Measurements from ENCODE around the gene PPL.

The PPL gene

GRCh38 chr16:4888428-4889135 is 48.4 kb downstream of the PPL start:
- DNase-seq (ENCODE audit: low read depth): no peak

GRCh38 chr16:4886151-4886550 is 50.8 kb downstream of the PPL start:
- DNase-seq (ENCODE audit: low read depth): no peak

GRCh38 chr16:4884972-4885874 is 51.7 kb downstream of the PPL start:
- no peak for DNase-seq (ENCODE audit: low read depth)

GRCh38 chr16:4884209-4884608 is 52.7 kb downstream of the PPL start:
- no peak for DNase-seq (ENCODE audit: low read depth)

GRCh38 chr16:4883501-4883900 is 53.4 kb downstream of the PPL start:
- no peak for DNase-seq (ENCODE audit: low read depth)

DNA sequence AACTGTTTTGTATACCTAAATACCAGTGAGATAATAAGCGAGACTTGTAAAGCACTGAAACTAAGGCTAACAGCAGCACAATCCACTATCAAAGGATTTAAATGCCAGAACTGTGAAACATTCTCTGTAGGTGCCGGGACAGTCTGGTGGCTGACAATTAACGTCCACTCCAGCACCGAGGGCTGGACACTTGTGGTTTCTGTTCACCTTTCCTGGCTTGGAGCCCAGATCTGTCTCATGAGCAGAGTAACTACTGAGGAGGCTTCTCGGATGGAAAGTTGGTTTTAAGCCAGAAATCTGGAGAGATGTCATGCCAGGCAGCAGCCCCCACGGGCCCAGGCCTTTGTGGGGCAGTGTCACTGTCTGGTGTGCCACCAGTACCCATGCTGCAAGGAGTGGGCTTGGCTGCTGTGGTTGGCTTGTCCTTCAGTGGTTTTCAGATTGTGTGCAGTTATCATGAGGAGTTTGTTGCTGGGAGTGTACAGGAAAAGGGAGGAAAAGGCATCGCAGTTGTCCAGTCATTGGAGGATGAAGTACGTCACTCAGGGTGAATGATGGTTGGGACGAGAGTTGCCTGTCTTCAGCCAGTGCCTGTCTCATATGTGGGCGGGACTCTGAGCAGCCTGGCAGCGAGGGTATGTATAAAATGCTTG is 54.2 kb downstream of the PPL start:
- DNase-seq (ENCODE audit: low read depth): peak; percentile 66

GRCh38 chr16:4882000-4882632 is 54.8 kb downstream of the PPL start:
- no peak for DNase-seq (ENCODE audit: low read depth)

- no peak for DNase-seq (ENCODE audit: low read depth)
Observed at GRCh38 chr16:4880006-4880580, 56.9 kb downstream of the PPL start.

- DNase-seq (ENCODE audit: low read depth): peak; percentile 28
Observed at GRCh38 chr16:4879049-4879448, 57.9 kb downstream of the PPL start.

DNA sequence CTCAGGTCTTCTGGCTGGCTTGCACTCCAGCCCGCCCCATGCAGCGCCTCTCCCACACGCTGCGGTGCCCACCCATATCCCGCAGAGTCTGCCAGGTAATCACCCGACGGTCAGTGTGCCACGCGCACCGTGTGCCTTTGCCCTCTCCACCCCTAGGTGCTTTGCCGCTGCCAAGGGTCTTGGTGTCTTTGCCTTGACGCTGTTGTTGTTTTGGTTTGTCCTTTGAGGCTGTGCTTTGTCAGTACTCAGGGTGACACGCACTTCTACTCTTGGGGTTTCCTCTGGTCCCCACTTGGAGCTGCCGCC is 59.6 kb downstream of the PPL start:
- no peak for DNase-seq (ENCODE audit: low read depth)

- DNase-seq (ENCODE audit: low read depth): no peak
Observed at GRCh38 chr16:4876646-4877379, 60.1 kb downstream of the PPL start.

GRCh38 chr16:4874666-4875065 is 62.3 kb downstream of the PPL start:
- no peak for DNase-seq (ENCODE audit: low read depth)

DNA sequence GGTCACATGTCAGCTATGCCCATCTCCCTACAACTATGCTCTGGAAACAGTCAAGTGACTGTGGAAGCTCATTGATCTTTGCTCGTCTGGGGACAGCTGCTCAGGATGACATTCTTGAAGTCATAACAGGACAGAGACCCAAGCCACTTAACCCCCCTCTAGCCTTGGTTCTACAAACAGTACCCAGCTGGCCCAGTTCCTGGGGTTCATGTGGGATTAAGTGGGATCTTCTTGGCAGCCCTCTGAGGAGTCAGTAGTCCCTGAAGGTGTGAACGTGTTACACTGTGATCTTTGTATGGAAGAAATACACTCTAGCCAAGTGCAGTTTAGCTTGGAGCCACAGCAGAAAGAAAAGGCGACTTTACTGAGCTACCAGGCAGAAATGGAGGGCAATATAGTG is 63.9 kb downstream of the PPL start:
- no peak for DNase-seq (ENCODE audit: low read depth)

- no peak for DNase-seq (ENCODE audit: low read depth)
Observed at GRCh38 chr16:4871071-4871470, 65.9 kb downstream of the PPL start.

- DNase-seq (ENCODE audit: low read depth): no peak
Observed at GRCh38 chr16:4870138-4870671, 66.7 kb downstream of the PPL start.

- no peak for DNase-seq (ENCODE audit: low read depth)
Observed at GRCh38 chr16:4869147-4869805, 67.7 kb downstream of the PPL start.

GRCh38 chr16:4868535-4868934 is 68.4 kb downstream of the PPL start:
- DNase-seq (ENCODE audit: low read depth): no peak

DNA sequence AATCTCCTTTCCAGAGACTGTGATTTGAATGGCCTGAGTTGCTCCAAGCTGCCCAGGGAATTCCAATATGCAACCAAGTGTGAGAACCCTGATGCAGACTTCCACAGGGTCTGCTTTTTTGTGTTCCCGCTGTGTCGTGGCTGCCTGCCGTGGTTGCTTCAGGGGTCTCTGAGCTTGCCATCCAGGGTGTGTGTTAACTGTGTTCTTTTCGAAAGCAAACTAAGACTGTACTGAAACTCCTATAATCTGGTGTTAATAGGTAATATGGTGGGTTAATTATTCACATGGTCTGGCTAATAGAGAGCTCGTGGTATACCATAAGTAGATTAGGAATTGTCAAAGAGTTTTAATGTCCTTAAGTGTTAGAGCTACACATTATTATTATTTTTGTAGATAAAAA is 68.9 kb downstream of the PPL start:
- no peak for DNase-seq (ENCODE audit: low read depth)

GRCh38 chr16:4866586-4866985 is 70.4 kb downstream of the PPL start:
- no peak for DNase-seq (ENCODE audit: low read depth)

- DNase-seq (ENCODE audit: low read depth): no peak
Observed at GRCh38 chr16:4865231-4865860, 71.6 kb downstream of the PPL start.
